COLO668 (cell line): ENCODE data around the gene ALG14.
A peak's percentile ranks its signal among the peaks of the same experiment; 100 is the strongest.

Experiments used
- DNase-seq: peaks from one replicate; lab custom pipeline; 2025; ENCODE audit not compliant: unreplicated experiment; lab: John Stamatoyannopoulos, UW

ALG14 gene

GRCh38 chr1:94934551-94934950 lies 138.2 kb downstream of the ALG14 start:
- no peak for DNase-seq

GRCh38 chr1:94931254-94931841 lies 141.4 kb downstream of the ALG14 start:
- no peak for DNase-seq

GRCh38 chr1:94929351-94930217 lies 143.2 kb downstream of the ALG14 start:
- DNase-seq = peak; percentile 32

DNA sequence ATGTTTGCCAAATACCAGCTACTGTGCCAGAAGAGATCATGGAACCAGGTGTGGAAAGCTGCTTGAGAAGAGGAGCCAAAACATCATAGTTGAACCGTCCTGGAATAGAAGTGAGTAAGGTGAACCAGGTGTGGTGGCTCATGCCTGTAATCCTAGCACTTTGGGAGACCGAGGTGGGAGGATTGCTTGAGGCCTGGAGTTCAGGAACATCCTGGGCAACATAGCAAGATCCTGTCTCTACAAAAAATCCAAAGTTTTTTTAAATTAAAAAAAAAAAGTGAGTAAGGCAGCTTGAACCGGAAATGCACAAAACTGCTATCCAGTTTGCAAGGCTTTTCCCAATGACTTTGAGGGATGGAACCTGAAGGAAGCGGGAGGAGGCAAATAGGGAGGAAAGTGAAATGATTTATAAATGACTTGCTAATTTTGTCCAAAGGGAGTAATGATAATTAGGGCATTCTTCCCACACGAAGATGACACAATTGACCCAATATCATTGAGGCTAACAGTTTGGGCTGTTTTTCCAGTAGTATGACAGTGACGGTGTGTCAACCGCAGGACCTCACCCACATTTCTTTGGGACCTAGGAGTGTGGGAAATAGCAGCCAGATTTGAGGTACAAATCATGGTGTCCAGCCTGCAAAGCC lies 144.3 kb downstream of the ALG14 start:
- no peak for DNase-seq

- no peak for DNase-seq
These were observed 145.2 kb downstream of the ALG14 start for GRCh38 chr1:94927405-94928175.

- peak; percentile 98 for DNase-seq
These were observed 145.8 kb downstream of the ALG14 start, which contains the start of gene CNN3 for GRCh38 chr1:94926915-94927404. TSS of gene CNN3 (minus strand) at chr1:94927110. CDS start at chr1:94926894, 216 bp downstream.

- DNase-seq = peak; percentile 86
These were observed 146.4 kb downstream of the ALG14 start for GRCh38 chr1:94926126-94926914.

DNA sequence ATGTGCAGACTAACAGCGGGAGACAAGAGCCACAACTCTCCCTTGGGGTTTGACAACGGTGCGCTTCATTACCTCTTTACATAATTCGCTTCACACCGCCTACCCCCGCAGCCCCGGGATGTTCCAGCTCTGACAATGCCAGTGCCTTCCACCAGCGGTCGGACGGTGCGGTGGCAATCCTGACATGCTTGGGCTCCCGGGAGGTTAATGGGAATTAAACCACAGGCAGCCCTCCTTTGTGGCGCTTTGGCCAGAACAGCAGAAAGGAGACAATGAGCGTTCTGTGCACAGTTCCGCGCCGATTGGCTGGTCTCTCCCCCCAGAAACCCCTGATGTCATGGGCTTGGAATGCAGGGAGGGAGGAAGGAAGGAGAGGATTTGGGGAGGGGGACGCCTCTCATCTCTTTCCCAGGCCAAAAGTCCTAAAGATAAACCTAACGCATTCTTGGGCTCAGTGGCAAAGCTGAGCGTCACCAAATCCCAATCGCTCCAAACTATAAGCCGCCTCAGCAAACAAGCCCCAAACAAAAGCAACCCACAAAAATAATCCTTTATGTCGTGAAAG lies 147.1 kb downstream of the ALG14 start:
- peak; percentile 68 for DNase-seq

GRCh38 chr1:94925004-94925403 lies 147.7 kb downstream of the ALG14 start:
- DNase-seq = no peak
